ENCODE results near the gene NOC3L. TPM values are rescaled to one million over a fixed set of nuclear protein-coding genes. Genes with fewer than 3 reads are reported as not detected.

The NOC3L gene
- total RNA-seq, 2 donors from 2014 or later, result 18.8 to 22.2 TPM

DNA sequence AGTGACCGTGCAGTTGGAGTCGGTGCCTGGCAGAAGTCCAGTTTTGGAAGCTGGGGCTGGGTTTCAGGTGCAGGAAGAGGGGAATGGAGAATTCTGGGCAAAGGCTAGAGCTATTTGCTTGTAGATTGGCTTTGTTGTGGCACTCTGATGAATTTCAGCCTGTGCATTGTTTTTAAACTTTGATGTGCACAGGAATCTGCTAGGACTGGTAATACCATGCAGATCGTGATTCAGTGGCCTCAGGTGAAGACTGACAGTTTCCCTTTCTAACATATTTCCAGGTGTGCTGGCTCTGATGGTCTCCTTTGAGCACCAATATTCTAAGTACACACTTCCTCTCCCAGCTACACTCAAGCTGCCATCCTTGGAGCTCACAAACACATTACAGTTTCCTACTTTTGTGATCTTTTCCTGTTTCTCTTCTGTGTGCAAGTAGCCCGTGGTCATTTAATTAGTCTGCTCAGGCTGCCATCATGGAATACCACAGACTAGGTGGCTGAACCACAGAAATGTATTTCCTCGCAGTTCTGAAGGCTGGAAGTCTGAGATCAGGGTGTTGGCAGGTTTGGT, 55.6 kb downstream of the NOC3L start:
- H3K27ac ChIP-seq (ENCODE audit: low read depth, low read length), result no peak overlapping the region
- Mint-ChIP-seq H3K4me1 (peaks cover 6% of the 10 kb centered on the region), H3K27me3 (ENCODE audit: insufficient read depth) (no peaks in the 10 kb centered on the region), H3K4me3 (no peak overlapping the region), H3K9me3 (no peaks in the 10 kb centered on the region), H3K36me3 (ENCODE audit: low read depth) (peaks cover 36% of the 10 kb centered on the region), H3K27ac (no peak overlapping the region)
- H3K36me3 ChIP-seq (ENCODE audit: control insufficient read depth, insufficient read depth, low read length), result peaks cover 66% of the 10 kb centered on the region
- TF ChIP-seq, protein P1, sequence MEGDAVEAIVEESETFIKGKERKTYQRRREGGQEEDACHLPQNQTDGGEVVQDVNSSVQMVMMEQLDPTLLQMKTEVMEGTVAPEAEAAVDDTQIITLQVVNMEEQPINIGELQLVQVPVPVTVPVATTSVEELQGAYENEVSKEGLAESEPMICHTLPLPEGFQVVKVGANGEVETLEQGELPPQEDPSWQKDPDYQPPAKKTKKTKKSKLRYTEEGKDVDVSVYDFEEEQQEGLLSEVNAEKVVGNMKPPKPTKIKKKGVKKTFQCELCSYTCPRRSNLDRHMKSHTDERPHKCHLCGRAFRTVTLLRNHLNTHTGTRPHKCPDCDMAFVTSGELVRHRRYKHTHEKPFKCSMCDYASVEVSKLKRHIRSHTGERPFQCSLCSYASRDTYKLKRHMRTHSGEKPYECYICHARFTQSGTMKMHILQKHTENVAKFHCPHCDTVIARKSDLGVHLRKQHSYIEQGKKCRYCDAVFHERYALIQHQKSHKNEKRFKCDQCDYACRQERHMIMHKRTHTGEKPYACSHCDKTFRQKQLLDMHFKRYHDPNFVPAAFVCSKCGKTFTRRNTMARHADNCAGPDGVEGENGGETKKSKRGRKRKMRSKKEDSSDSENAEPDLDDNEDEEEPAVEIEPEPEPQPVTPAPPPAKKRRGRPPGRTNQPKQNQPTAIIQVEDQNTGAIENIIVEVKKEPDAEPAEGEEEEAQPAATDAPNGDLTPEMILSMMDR (conservative IDR thresholded peaks at IDR 0.05), result no peak
- no peak overlapping the region for H3K4me3 ChIP-seq (ENCODE audit: low read length)
- no peaks in the 10 kb centered on the region for H3K27me3 ChIP-seq (ENCODE audit: control insufficient read depth, insufficient read depth, low read length, poor library complexity, severe bottlenecking)
- DNase-seq, result no peak
- peaks cover 5% of the 10 kb centered on the region for H3K4me1 ChIP-seq (ENCODE audit: control insufficient read depth, insufficient read depth, low read length)
- no peaks in the 10 kb centered on the region for H3K9me3 ChIP-seq (ENCODE audit: control insufficient read depth, low read length)
- WGBS, 2 experiments (ENCODE audit: insufficient coverage in 1 of 2, insufficient read length in 1 of 2), result 98% methylated on average over 5 of the region's 5 CpGs
- no peak overlapping the region for H3K9ac ChIP-seq (ENCODE audit: extremely low read depth, low read length, poor library complexity, severe bottlenecking)

DNA sequence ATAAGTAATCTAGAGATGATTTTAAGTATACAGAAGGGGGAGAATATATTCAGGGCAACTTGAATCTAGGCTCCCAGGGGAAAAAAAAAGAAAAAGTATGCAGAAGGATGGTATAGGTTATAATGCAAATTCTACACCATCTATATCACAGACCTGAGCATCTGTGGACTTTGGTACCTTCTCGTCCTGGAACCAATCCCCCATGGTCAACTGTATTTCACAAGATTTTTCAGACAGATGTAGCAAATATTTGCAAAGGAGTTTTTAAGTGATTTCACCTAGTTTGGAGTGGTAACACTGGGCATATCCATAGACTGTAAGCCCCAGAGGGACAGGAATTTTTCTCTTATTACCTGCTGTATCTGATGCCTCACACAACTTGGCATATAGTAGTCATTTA, 58.8 kb downstream of the NOC3L start:
- H3K4me1 ChIP-seq (ENCODE audit: control insufficient read depth, insufficient read depth, low read length), result no peaks in the 10 kb centered on the region
- H3K9me3 ChIP-seq (ENCODE audit: control insufficient read depth, low read length), result no peaks in the 10 kb centered on the region
- no peak overlapping the region for H3K4me3 ChIP-seq (ENCODE audit: low read length)
- WGBS, 2 experiments (ENCODE audit: insufficient coverage in 1 of 2, insufficient read length in 1 of 2), result 100% methylated on average over 1 of the region's 1 CpG; no CpG with 5 or more reads in 1 of the 2 experiments
- H3K4me3 Mint-ChIP-seq, result no peak overlapping the region
- H3K27me3 Mint-ChIP-seq (ENCODE audit: insufficient read depth), result no peaks in the 10 kb centered on the region
- no peaks in the 10 kb centered on the region for H3K27me3 ChIP-seq (ENCODE audit: control insufficient read depth, insufficient read depth, low read length, poor library complexity, severe bottlenecking)
- TF ChIP-seq, protein P1 (conservative IDR thresholded peaks at IDR 0.05), result no peak
- H3K27ac ChIP-seq (ENCODE audit: low read depth, low read length), result no peak overlapping the region
- H3K4me1 Mint-ChIP-seq, result peaks cover 6% of the 10 kb centered on the region
- H3K27ac Mint-ChIP-seq, result no peak overlapping the region
- no peak for DNase-seq
- H3K9me3 Mint-ChIP-seq, result no peaks in the 10 kb centered on the region
- peaks cover 22% of the 10 kb centered on the region for H3K36me3 Mint-ChIP-seq (ENCODE audit: low read depth)
- H3K9ac ChIP-seq (ENCODE audit: extremely low read depth, low read length, poor library complexity, severe bottlenecking), result no peak overlapping the region
- peaks cover 58% of the 10 kb centered on the region for H3K36me3 ChIP-seq (ENCODE audit: control insufficient read depth, insufficient read depth, low read length)

DNA sequence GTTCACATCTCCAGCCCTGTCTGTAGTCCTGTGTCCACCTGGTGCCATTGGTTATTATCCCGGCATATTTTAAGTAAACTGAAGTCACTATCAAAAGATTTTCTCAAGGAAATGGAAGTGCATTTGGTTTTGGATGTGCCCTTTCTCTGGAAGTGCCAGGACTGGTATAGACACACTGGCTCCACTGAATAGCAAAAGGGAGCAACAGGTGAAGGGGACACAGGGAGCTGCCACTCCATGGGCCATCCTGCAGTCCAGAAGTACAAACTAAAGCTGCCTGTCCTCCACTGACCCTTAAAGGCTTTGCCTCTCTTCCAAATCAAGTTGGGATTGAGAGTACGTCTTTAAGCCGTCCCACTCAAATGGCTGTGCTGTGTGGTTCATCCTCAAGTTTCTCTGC, 62.7 kb downstream of the NOC3L start:
- Mint-ChIP-seq H3K36me3 (ENCODE audit: low read depth) (peaks cover 26% of the 10 kb centered on the region), H3K27me3 (ENCODE audit: insufficient read depth) (no peaks in the 10 kb centered on the region), H3K4me3 (no peak overlapping the region), H3K9me3 (no peaks in the 10 kb centered on the region), H3K4me1 (no peaks in the 10 kb centered on the region), H3K27ac (no peak overlapping the region)
- Histone ChIP-seq H3K9ac (ENCODE audit: extremely low read depth, low read length, poor library complexity, severe bottlenecking) (no peak overlapping the region), H3K9me3 (ENCODE audit: control insufficient read depth, low read length) (no peaks in the 10 kb centered on the region), H3K27ac (ENCODE audit: low read depth, low read length) (no peak overlapping the region), H3K4me1 (ENCODE audit: control insufficient read depth, insufficient read depth, low read length) (no peaks in the 10 kb centered on the region), H3K4me3 (ENCODE audit: low read length) (no peak overlapping the region), H3K27me3 (ENCODE audit: control insufficient read depth, insufficient read depth, low read length, poor library complexity, severe bottlenecking) (no peaks in the 10 kb centered on the region), H3K36me3 (ENCODE audit: control insufficient read depth, insufficient read depth, low read length) (peaks cover 47% of the 10 kb centered on the region)
- TF ChIP-seq, protein P1 (conservative IDR thresholded peaks at IDR 0.05), result no peak
- 97 to 100% methylated on average over 3 of the region's 3 CpGs for WGBS, 2 experiments (ENCODE audit: insufficient coverage in 1 of 2, insufficient read length in 1 of 2)
- DNase-seq, result no peak
